T47D (cell line): ENCODE results near the gene RBFOX2.

Source experiments
- DNase-seq, 2 experiments: peaks; one replicate each; pipeline versions ENCODE4 v3.0.0 to v3.0.0-alpha.2; 2011 to 2012; ENCODE audit warnings: low read depth in 1 of 2, low spot score in 1 of 2
- JUND ChIP-seq: IDR thresholded peaks from 2 replicates; pipeline ENCODE4 v1.6.1; 2012; ENCODE audit warnings: low read depth
- in situ Hi-C: cut with HindIII; loops from 2 replicates; pipeline ENCODE4 v1.10.0; 2016; ENCODE audit warnings: low sequenced_read_pairs, low pct_unique_long_range_greater_than_20kb

Gene RBFOX2

DNA sequence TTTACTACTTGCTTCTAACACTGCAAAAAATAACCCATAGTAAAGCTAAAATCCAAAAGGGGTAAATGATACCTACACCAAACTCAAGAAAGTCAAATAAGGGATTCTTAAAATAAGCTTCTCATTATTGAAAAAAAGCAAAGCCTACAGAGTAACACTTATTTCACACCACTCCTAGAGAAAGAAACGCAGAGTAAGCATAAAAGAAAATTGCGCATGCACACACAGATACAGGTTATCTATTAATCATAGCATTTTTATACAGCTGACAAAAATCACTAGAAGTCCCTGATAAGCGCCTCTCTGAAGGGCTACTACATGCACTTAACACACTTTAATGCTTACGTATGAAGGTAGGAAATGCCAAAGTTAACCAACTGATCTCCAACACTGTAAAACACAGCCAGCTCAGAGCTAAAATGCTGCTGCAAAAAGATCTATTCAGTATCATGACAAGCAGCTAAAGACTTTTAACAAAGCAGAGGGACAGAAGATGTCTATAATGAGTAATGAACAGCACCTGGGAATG, 14.0 kb downstream of the RBFOX2 start:
- in situ Hi-C loops: no loop called here
- TF ChIP-seq JUND: no peak
- no peak for DNase-seq

DNA sequence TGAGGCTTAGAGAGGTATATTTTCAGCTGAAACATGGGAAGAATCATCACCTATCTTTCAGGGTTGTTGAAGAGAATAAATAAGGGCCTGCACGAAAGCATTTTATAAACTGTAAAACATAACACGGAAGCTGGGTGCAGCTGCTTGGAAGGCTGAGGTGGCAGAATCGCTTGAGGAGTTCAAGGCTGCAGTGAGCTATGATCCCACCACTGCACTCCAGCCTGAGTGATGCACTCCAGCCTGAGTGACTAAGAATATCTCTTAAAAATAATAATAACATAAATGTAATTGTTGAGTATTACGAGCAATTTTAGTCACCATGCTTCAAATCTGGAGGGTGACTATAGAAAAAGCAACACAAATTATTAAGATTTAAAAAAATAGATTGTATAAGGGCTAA, 16.3 kb downstream of the RBFOX2 start:
- in situ Hi-C loops: no loop called here
- no peak for DNase-seq
- TF ChIP-seq JUND: no peak

DNA sequence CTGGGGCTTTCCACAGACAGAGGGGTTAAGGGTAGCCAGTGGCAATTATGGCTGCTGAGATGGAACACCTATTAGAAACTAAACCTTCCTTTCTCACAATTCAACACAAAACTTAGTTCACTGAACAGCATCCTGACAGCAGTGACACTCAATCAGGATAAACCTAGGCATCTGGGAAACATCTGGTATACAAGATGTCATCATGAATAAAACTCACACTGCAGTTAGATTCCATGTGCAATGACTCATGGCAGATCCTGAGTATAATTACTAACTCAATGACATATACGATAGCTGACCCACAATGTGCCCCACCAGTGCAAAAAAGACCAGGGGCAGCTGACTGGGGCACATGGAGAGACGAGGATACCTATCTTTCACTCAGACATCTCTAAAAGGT, 17.7 kb downstream of the RBFOX2 start:
- in situ Hi-C loops: no loop called here
- TF ChIP-seq JUND: no peak
- DNase-seq: no peak

DNA sequence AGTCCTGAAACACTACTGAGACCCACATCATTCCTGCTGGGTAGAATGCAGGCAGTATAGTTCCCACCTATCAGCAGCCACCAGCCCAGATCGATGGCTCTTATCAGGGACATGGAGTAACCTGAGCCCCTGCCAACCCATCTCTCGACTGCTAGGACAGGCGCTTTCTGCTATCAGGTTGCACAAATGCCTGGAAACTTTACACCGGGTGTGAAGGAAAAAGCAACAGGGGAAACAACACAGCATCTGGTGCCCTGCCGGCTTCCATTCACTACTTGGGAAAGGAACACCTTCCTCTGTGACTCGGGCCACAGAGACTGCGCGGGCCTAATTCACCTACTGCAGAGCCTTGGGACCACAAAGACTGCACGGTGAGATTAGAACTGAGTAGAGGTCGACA, 18.5 kb downstream of the RBFOX2 start:
- TF ChIP-seq JUND: no peak
- in situ Hi-C loops: no loop called here
- DNase-seq: no peak

DNA sequence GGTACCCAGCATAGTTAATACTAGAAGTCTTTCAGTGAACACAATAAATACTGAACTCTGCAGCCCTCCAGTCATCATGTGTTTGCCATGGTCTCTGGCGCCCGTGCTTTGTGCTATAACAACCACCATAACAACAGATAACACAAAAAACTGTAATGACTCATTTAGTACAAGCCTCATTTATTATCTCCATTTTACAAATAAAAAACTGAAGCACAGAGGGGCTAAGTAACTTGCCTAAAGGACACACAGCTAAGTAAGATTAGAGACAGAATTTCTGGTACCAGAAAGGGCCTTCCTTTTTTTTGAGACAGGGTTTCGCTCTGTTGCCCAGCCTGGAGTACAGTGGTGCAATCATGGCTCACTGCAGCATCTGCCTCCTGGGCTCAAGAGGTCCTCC, 19.5 kb downstream of the RBFOX2 start:
- no peak for TF ChIP-seq JUND
- DNase-seq: no peak
- in situ Hi-C loops: no loop called here

DNA sequence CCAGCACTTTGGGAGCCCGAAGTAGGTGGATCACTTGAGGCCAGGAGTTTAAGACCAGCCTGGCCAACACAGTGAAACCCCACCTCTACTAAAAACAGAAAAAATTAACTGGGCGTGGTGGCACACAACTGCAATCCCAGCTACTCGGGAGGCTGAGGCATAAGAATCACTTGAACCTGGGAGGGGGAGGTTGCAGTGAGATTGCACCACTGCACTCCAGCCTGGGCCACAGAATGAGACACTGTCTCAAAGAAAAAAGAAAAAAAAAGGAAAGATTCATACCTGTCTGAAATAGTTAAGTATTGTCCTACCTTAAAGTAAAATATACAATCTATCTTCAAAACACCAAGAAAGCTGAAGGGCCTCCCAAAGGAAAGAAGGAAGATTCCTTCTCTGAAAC, 20.1 kb downstream of the RBFOX2 start:
- no peak for TF ChIP-seq JUND
- in situ Hi-C loops: no loop called here
- DNase-seq: no peak

DNA sequence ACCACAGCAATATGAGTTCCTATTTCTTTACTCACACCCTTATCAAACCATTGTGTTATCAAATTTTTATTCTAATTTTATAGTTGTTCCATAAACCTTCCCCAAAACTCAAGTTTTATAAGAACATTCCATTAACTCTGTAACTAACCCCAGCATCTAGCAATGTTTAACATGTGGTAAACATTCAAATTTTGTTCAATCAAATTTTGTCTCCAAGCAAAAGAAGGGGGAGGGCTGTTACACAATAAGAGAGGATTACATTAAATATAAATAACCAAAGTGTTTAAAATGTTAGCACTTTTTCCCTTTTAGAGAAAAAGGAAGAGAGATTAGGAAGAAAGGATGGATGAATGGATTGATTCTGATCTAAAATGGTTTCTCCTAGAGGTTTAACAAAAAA, 20.5 kb downstream of the RBFOX2 start:
- TF ChIP-seq JUND: no peak
- DNase-seq: no peak
- in situ Hi-C loops: no loop called here

DNA sequence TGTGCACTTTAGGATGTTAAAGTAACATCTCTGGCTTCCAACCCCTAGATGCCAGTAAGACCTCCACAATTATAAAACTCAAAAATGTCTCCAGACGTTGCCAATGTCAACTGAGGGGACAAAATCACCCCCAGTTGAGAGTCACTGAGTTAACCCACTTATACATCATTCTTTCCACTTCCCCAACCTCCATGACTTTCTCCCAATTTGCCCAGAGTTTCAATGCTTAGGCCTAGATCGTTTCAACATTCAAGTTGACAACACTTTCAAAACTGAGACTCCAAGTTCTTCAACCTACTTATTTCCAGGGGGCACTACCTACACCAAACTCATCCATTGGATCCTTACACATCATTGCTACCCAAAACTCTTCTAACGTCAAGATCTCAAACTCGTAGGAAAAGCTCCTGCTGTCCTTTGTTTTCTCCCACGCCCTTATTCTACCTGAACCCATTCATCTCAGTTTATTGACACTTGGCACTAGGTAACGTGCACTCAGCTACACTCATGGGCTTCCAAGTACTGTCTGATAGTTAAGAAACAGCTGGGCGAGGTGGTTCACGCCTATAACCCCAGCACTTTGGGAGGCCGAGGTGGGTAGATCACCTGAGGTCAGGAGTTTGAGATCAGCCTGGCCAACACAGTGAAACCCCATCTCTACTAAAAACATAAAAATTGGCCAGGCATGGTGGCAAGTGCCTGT, 24.5 kb downstream of the RBFOX2 start:
- in situ Hi-C loops: no loop called here
- DNase-seq: no peak
- no peak for TF ChIP-seq JUND

DNA sequence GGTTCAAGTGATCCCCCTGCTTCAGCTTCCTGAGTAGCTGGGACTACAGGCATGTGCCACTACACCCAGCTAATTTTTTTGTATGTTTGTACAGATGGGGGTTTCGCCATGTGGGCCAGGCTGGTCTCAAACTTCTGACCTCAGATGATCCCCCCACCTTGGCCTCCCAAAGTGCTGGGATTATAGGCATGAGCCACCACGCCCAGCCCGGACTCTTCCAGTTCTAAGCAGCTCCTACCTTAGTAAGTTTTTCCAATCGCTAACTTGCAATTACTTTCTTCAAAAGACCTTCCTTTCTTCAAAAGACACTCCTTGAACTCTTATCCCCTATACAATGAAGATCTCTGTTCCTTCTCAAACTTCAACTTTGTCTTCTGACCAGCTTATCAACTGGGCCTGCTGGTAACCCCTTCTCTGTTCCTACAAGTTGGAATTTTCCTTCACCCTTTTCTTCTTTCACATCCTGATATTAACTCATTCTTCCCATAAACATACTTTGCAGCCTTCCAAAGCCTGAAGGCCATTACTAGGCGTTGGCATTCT, 25.8 kb downstream of the RBFOX2 start:
- no peak for DNase-seq
- TF ChIP-seq JUND: no peak
- in situ Hi-C loops: no loop called here

DNA sequence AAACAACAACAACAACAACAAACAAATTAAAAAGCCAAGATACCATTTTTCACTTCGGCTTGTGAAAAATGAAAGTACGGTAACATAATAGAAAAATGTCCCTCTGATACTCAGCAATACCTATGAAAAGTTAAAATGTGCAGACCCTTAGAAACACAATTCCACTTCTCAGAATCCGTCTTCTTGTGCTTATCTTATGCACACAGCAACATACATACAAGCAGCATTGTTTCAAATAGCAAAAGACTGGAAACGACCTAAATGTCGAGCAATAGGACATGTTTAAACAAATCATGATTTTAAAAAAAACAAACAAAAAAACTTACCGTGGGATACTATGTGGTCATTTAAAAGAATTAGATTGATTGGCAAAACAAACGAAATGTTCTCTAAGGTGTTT, 26.5 kb downstream of the RBFOX2 start:
- DNase-seq: no peak
- in situ Hi-C loops: no loop called here
- TF ChIP-seq JUND: no peak

DNA sequence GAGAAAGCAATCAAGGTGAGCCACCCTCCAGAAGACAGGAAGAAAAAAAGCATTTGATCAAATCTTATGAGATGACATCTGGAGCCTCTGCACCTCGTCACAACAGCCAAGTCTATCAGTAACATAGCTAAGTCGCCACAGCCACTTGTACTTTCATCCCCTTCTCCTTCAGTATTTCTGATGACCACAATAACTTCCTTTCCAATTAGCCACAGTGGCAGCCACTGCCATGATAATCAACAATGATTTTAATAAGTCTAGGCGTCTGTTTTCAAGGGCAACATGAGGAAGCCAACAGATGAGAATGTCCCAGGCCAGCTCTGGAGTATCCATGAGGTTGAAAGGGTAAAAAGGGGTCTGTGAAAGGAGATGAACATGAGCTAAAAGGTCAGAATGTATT, 29.9 kb downstream of the RBFOX2 start:
- TF ChIP-seq JUND: no peak
- in situ Hi-C loops: no loop called here
- DNase-seq: no peak

DNA sequence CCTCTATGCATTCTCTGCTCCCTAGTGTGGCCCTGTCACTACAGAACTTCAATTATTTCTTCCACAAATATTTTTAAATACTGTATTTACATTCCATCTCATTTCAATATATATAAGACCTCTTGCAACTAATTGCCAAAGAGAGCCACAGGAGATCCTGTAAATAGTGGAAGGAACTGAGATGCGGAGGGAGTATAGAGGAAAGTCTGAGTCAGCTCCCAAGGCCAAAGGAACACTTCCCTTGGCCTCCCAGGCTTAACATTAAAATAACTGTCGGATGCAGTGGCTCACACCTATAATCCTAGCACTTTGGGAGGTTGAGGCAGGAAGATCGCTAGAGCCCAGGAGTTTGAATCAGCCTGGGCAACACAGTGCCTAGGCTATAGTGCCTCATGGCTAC, 31.2 kb downstream of the RBFOX2 start:
- in situ Hi-C loops: no loop called here
- TF ChIP-seq JUND: no peak
- DNase-seq: no peak

DNA sequence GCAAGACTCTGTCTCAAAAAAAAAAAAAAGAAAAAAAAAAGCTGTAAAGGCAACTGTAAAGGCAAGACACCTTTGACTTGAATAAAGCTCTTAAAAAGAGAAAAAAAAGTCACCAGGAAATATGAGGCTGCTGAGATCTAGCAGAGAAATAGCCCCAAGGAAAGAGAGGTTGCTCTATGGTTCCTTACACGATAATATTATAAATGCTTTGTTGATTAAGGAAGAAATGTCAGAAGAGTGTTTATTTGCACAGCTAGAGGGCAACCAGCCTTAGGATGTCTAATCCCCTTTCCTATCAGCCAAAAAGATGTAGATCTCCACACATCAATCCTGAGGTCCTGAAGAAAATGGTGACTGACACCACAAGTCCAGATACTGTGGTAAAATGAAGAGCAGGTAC, 32.0 kb downstream of the RBFOX2 start:
- in situ Hi-C loops: no loop called here
- TF ChIP-seq JUND: no peak

DNA sequence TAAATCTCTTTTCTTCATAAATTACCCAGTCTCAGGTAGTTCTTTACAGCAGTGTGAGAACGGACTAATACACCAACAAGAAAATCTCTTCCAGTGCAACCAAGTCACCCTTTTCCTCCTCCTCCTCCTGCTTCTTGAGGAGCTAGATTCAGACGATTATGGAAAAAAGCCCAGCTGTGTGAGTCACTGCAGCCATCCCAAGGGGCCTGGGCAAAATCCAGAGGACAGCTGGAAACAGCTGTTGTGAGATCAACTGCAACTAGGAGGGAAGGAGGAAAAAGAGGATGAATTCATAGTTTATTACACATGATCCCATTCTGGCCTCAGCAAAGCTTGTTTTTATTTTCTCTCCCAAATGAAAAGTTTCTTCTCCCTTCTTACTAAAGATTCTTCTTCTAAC, 32.9 kb downstream of the RBFOX2 start:
- no peak for DNase-seq
- in situ Hi-C loops: no loop called here
- TF ChIP-seq JUND: no peak

More for the DNA sequence above, 32.0 kb downstream of the RBFOX2 start:
- no peak for DNase-seq
